Tibial nerve (tissue), 4 donors: ENCODE data around the gene LCORL. TPM values are rescaled to one million over a fixed set of nuclear protein-coding genes. Genes with fewer than 3 reads are reported as not detected.

Experiments
- DNase-seq, 2 donors: peaks; one replicate each; pipeline ENCODE4 v3.0.0-alpha.2; 2019; ENCODE audit warnings: low spot score in 2 of 2
- H3K27ac ChIP-seq, 4 donors: fragments of 200-600 bp; sonication (generic) in 3 of 4; one replicate each; pipeline ENCODE4 v1.5.1; 2017 to 2019; ENCODE audit warnings: mild to moderate bottlenecking in 1 of 4
- H3K27me3 ChIP-seq, 2 donors: fragments of 200-600 bp; sonication (generic) in 1 of 2; one replicate each; pipeline versions ENCODE4 v1.5.1 to v1.6.0; 2017 to 2019
- H3K36me3 ChIP-seq, 3 donors: fragments of 200-600 bp; sonication (generic); one replicate each; pipeline ENCODE4 v1.5.1; 2018 to 2019
- H3K4me1 ChIP-seq, 4 donors: fragments of 200-600 bp; sonication (generic) in 3 of 4; one replicate each; pipeline ENCODE4 v1.5.1; 2017 to 2019
- H3K4me3 ChIP-seq, 4 donors: fragments of 200-600 bp; sonication (generic) in 3 of 4; one replicate each; pipeline ENCODE4 v1.5.1; 2017 to 2019; ENCODE audit warnings: mild to moderate bottlenecking in 1 of 4, moderate library complexity in 1 of 4
- H3K9me3 ChIP-seq, 4 donors: fragments of 200-600 bp; sonication (generic) in 3 of 4; one replicate each; pipeline ENCODE4 v1.5.1; 2017 to 2019
- EP300 ChIP-seq, 2 donors: sonication (generic); formaldehyde crosslinking; IDR thresholded peaks; one replicate each; pipeline ENCODE4 v1.6.1; 2017; ENCODE audit warnings: antibody characterized with exemption in 2 of 2, mild to moderate bottlenecking in 1 of 2
- POLR2A ChIP-seq, 2 donors: fragments of 450-650 bp; IDR thresholded peaks; one replicate each; pipeline ENCODE4 v1.6.1; 2017; ENCODE audit warnings: antibody characterized with exemption in 2 of 2, mild to moderate bottlenecking in 2 of 2, moderate library complexity in 2 of 2
- WGBS, 2 donors: methylation state at CpG; one replicate each; pipeline ENCODE4 v1.1.5; 2018; 5-methylcytosine and 5-hydroxymethylcytosine counted together
- total RNA-seq, 4 donors: library from RNA; depleted of rRNA; stranded (reverse); fragments of >200 nt; gene quantifications; one replicate each; pipeline ENCODE4 v1.1.0, GENCODE V29; 2016
- TF ChIP-seq, protein P1 (sequence below), 5 experiments: fragments of 200-600 bp in 3 of 5; fragments of 450-650 bp in 2 of 5; sonication (generic) in 3 of 5; IDR thresholded peaks; one replicate each; pipeline ENCODE4 v1.5.1; 2016 to 2019; ENCODE audit warnings: antibody characterized with exemption in 5 of 5, mild to moderate bottlenecking in 3 of 5, moderate library complexity in 2 of 5

The LCORL gene
- total RNA-seq, 4 donors from 2014 or later = 17.3 to 35.0 (median 18.7) TPM

DNA sequence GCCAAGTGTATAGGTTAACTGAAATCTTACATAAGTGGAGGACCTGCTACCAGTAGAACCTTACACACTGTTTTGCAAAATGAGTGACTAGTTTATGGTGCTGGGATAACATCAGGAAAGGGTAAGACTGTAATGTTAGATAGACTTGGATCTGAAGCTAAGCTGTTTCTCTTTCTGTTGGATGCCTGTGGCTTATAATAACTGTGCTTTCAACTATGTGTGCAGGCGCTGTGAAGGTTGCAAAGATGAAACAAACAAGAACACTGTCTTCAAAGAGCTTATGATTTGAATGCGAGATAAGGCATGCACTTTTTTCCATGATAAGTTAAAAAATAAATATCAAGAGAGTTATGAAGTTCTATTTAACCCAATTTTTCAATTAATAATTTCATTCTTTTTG lies 34.5 kb upstream of the LCORL start:
- H3K9me3 ChIP-seq = no peaks in the 10 kb centered on the region
- no peaks in the 10 kb centered on the region for H3K4me1 ChIP-seq
- no peak overlapping the region for H3K4me3 ChIP-seq
- 88 to 94% methylated on average over 2 of the region's 2 CpGs for WGBS, 2 donors
- H3K36me3 ChIP-seq = no peaks in the 10 kb centered on the region
- TF ChIP-seq POLR2A (IDR thresholded peaks at IDR 0.05) (no peak), EP300 (IDR thresholded peaks at IDR 0.05) (no peak)
- TF ChIP-seq, protein P1, sequence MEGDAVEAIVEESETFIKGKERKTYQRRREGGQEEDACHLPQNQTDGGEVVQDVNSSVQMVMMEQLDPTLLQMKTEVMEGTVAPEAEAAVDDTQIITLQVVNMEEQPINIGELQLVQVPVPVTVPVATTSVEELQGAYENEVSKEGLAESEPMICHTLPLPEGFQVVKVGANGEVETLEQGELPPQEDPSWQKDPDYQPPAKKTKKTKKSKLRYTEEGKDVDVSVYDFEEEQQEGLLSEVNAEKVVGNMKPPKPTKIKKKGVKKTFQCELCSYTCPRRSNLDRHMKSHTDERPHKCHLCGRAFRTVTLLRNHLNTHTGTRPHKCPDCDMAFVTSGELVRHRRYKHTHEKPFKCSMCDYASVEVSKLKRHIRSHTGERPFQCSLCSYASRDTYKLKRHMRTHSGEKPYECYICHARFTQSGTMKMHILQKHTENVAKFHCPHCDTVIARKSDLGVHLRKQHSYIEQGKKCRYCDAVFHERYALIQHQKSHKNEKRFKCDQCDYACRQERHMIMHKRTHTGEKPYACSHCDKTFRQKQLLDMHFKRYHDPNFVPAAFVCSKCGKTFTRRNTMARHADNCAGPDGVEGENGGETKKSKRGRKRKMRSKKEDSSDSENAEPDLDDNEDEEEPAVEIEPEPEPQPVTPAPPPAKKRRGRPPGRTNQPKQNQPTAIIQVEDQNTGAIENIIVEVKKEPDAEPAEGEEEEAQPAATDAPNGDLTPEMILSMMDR (IDR thresholded peaks at IDR 0.05) = no peak
- H3K27me3 ChIP-seq = no peaks in the 10 kb centered on the region
- H3K27ac ChIP-seq = no peak overlapping the region
- no peak for DNase-seq

DNA sequence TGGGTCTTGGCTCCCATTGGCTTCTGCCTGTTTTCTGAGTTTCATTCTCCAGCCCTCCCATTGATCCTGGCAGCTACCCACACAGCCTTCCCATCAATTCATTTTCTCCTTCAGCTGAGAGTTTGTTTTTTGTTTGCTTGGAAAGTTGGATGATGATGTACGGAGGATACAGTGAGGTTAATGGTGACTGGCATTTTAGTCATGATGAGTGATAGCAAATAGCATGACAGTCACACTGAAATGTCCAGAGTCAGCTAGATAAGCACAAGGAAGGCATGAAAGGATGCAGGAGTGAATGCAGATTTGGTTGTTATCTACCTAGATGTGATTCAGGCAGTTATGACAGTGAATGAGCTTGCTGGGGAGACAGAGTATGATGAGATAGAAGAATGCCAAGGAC lies 30.6 kb upstream of the LCORL start:
- no peaks in the 10 kb centered on the region for H3K27me3 ChIP-seq
- H3K36me3 ChIP-seq = no peaks in the 10 kb centered on the region
- no peaks in the 10 kb centered on the region for H3K9me3 ChIP-seq
- H3K27ac ChIP-seq = no peak overlapping the region
- no peaks in the 10 kb centered on the region for H3K4me1 ChIP-seq
- TF ChIP-seq, protein P1 (IDR thresholded peaks at IDR 0.05) = no peak
- 69 to 81% methylated on average over 1 of the region's 1 CpG for WGBS, 2 donors
- H3K4me3 ChIP-seq = no peak overlapping the region
- no peak for DNase-seq

DNA sequence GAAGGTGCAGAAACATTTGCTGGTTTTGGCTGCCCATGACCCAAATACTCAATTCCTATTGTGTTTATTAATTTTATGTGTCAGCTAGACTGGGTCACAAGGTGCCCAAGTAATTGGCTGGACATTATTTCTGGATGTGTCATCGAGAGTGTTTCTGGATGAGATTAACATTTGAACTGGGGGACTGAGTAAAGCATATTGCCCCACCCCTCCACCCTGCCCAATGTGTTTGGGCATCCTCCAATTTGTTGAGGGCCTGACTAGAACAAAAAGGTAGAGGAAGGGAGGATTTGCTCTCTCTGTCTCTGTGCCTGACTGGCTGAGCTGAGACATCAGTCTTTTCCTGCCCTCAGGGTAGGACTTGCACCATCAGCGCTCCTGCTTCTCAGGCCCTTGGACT lies 29.7 kb upstream of the LCORL start:
- no peaks in the 10 kb centered on the region for H3K9me3 ChIP-seq
- no peak for DNase-seq
- H3K36me3 ChIP-seq = no peaks in the 10 kb centered on the region
- no peak overlapping the region for H3K27ac ChIP-seq
- TF ChIP-seq, protein P1 (IDR thresholded peaks at IDR 0.05) = no peak
- TF ChIP-seq POLR2A (IDR thresholded peaks at IDR 0.05) (no peak), EP300 (IDR thresholded peaks at IDR 0.05) (no peak)
- no peaks in the 10 kb centered on the region for H3K4me1 ChIP-seq
- 77 to 98% methylated on average over 2 of the region's 2 CpGs for WGBS, 2 donors
- no peaks in the 10 kb centered on the region for H3K27me3 ChIP-seq
- no peak overlapping the region for H3K4me3 ChIP-seq

DNA sequence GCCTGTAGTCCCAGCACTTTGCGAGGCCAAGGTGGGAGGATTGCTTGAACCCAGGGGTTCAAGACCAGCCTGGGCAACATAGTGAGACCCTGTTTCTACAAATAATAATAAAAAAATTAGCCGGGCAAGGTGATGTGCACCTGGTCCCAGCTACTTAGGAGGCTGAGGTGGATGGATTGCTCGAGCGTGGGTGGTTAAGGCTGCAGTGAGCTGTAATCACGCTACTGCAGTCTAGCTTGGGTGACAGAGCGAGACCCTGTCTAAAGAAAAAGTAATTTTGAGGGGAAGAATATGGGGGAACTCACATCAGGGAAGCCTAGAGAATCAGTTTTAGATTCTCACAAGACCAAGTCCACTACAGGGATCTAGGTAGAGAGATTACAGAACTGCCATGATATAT lies 28.9 kb upstream of the LCORL start:
- WGBS, 2 donors = 91 to 94% methylated on average over 6 of the region's 6 CpGs
- no peak overlapping the region for H3K27ac ChIP-seq
- no peaks in the 10 kb centered on the region for H3K9me3 ChIP-seq
- TF ChIP-seq EP300 (IDR thresholded peaks at IDR 0.05) (no peak), POLR2A (IDR thresholded peaks at IDR 0.05) (no peak)
- TF ChIP-seq, protein P1 (IDR thresholded peaks at IDR 0.05) = no peak
- no peak overlapping the region for H3K4me3 ChIP-seq
- no peaks in the 10 kb centered on the region for H3K36me3 ChIP-seq
- no peak for DNase-seq
- no peaks in the 10 kb centered on the region for H3K4me1 ChIP-seq
- H3K27me3 ChIP-seq = no peaks in the 10 kb centered on the region

DNA sequence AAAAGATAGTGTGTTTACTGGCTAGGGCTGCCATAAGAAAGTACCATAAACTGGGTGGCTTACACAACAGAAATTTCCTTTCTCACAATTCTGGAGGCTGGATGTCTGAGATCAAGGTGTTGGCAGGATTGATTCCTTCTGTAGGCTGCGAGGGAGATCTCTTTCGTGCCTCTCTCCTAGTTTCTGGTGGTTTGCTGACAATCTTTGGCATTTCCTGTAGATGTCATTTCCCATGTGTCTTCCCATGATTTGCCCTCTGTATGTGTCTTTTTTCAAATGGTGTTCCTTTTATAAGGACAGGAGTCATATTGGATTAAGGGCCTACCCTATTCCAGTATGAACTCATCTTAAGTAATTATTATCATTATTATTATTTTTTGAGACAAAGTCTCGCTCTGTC lies 27.9 kb upstream of the LCORL start:
- H3K27me3 ChIP-seq = no peaks in the 10 kb centered on the region
- no peaks in the 10 kb centered on the region for H3K36me3 ChIP-seq
- no peak for DNase-seq
- 79 to 81% methylated on average over 3 of the region's 3 CpGs for WGBS, 2 donors
- no peaks in the 10 kb centered on the region for H3K4me1 ChIP-seq
- no peak for TF ChIP-seq EP300 (IDR thresholded peaks at IDR 0.05)
- TF ChIP-seq, protein P1 (IDR thresholded peaks at IDR 0.05) = no peak
- no peak for TF ChIP-seq POLR2A (IDR thresholded peaks at IDR 0.05)
- no peaks in the 10 kb centered on the region for H3K9me3 ChIP-seq
- no peak overlapping the region for H3K27ac ChIP-seq
- no peak overlapping the region for H3K4me3 ChIP-seq
